Measurements from ENCODE around the gene GCN1.

GCN1 gene

DNA sequence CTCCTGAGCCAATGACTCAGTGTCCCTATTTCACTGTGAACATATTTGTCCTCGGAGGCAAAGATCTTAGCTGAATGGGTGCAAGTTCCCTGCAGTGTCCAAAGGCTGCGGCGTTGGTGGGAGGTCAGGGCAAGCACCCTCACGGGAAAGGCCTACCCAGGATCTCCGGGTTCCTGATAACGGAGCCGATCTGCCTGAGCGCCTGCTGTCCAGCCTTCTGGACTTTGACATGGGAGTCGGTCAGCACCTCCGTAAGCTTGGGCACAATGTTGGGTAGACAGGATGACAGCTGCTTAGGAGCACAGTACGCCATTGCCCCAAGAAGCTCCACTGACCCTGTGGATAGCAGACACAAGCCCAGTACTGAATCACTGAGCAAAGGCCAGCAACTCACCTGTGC is 46.5 kb downstream of the GCN1 start:
- no peak for DNase-seq (ENCODE audit: low read depth in 2 of 2)

DNA sequence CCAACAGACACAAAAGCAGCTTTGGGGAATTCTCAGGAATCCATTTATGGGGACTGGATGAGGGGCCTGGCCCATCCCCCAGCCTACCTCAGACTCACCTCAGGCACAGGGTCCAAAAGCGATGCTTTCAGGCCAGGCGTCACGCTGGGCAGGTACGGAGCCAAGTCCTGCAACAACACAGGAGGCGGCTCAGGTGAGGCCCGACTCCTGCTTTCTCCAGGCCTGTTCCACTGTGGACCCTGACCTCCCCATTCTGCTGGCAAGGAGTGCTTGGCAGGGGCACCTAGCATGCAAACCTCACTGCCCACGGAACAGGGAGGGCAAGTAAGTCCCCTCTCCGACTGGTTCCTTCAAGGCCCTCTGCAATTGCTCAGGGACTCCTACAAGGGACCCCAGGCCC is 49.4 kb downstream of the GCN1 start:
- DNase-seq (ENCODE audit: low read depth in 2 of 2) = no peak

DNA sequence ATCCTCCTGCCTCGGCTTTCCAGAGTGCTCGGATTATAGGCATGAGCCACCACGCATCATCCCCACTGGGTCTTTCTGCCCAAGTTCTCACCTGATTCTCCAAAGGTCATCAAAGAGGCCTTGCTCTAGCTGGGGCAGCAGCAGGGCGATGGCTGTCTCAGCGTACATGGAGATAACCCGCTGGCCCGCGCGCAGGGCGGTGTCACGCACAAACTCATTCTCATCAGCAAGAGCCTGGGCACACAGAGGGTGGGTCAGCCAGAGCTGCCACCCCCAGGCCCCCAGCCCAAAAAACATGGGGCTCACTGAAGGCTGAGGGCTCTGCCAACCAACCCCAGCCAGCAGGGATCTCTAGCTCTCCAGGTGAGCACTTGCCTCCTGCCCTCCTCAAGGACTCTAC is 50.3 kb downstream of the GCN1 start:
- no peak for DNase-seq (ENCODE audit: low read depth in 2 of 2)

DNA sequence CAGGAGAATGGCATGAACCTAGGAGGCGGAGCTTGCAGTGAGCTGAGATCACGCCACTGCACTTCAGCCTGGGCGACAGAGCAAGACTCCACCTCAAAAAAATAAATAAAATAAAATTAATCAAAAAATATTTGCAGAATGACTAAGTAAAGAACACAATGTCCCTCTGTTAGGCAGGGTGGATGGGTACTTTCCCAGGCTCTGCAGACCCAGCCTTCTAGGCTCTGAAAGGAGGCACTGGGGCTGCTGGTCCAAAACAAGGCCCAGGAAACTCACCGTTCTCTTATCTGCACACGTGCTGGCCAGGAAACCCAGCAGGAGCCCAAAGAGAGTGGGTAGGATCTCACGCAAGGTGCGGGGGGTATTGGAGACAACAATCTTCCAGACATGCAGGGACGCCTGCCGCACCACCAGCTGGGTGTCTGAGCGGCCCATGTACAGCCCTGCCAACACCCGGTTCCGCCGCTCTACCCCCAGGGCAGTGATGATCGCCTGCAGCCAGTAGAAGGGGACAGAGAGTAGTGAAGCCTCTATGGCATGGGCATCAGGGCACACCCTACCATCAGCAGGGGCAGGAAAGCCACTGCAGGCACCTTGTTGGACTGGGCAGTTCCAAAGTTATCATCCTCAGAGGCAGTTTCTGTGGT is 52.2 kb downstream of the GCN1 start:
- no peak for DNase-seq (ENCODE audit: low read depth in 2 of 2)

DNA sequence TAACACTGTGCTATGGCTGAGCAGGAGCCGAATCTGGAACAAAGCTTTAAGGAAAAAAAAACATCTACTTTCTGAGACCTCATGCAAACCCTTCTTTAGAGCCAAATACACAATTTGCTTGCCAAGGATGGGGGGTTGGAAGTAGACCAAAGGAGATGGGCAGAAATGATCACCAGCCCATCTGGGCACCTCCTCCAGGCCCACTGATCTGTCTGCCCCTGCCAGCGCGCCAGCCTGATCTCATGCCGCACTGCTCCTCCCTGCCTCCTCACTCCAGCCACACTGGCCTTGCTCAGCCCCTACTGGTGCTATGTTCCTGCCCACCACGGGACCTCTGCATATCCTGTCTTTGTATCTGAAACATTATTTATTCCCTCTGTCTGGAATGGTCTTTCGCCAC is 53.2 kb downstream of the GCN1 start:
- no peak for DNase-seq (ENCODE audit: low read depth in 2 of 2)

DNA sequence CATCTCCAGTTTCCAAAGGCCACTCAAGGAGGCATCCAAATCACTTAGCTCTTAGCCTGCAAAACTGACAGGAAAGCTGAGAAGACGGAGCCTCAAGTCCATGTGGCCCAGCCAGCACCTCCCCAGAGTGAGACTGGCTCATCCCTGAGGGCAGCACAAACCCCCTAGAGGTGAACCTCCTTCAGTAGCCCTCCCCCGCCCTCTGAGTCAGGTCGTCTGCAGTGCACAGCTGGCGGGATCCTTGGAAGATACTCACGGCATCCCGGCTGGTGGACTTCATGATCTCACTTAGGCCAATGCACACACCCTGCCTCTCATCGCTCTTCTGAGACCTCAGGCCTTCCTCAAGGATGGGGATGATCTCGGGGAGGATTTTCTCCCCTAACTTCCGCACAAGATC is 53.9 kb downstream of the GCN1 start:
- no peak for DNase-seq (ENCODE audit: low read depth in 2 of 2)

DNA sequence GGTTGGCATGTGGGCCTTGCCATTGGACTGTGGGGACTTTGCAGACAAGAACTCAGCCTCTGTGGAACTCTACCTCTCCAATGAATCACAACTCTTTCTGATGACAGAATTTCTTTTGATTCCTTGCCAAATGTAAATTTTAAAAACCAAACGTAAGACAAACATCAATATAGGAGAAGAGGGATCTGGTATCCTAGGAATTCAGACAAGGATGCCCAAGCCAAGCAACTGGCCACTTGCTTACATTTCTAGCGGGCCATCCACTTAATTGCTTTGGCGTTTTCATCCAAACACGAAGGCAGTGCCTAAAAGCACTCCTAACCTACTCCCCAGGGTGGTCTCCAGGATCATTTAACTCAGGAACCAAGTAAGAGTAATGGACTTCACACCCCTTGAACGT is 54.6 kb downstream of the GCN1 start:
- DNase-seq (ENCODE audit: low read depth in 2 of 2) = no peak

DNA sequence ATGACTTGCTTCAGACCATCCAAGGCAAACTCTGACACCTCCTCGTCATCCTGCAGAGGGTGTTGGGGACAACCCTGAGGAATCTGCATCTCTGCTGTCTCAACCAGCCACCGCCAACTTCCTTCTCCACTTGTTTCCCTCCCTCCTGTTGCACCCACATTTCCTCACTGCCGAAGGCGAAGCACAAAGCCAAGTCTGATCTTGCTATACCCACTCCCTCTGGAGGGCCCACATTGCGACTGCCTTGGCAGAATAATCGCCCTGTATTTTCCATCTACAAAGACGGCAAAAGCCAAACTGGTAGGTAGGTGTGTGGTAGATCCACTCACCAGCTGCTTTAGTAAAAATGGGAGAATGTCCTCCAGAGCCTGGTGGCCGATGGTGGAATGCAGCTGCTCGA is 56.1 kb downstream of the GCN1 start:
- DNase-seq (ENCODE audit: low read depth in 2 of 2) = no peak

DNA sequence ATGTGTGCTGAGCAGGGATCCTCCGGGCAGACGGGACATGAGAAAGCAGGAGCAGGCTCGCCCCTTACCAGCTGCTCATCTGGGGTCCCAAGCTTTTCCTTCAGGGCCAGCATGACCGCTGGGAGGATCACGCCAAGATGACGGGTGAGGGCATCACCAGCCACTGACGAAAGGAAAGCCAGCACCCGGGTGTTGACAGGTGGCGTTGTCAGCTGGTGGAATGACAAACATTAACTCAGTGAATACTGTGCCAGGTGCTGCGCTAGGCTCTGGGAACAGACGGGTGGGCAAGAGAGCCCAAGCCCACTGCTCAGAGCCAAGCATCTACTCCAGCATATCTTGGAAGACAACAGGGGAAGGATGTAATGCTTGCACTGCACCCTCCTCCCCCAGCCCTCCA is 56.7 kb downstream of the GCN1 start:
- no peak for DNase-seq (ENCODE audit: low read depth in 2 of 2)

DNA sequence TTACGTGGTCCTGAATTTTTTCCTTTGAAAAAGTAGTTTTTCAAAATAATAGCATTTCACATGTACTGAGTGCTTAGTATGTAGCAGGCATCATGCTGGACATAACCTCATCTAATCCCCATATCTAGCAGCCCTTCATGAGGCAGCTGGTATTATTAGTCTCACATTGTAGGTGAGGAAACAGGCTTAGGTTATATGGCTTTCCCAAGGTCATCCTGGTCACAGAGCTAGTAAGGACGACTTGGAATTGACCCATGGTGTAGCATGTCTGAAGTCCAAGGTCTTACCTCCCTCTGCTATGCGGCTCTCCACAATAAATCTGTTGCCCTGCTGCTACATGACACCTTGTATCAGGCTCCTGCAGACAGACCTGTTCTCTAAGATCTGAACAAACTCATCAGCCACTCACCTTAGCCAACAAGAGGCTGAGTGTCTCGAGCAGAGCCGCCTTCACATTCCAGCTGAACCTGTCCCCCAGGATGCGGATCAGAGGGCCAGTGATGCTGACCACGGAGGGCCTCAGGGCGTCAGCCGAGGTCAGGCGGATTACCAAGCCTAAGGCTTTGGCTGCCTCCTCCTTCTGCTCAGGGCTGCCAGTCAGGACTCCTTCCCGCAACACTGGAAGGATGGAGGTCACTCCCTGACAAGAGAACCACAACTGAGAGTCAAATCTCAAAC is 58.3 kb downstream of the GCN1 start:
- DNase-seq (ENCODE audit: low read depth in 2 of 2) = no peak

DNA sequence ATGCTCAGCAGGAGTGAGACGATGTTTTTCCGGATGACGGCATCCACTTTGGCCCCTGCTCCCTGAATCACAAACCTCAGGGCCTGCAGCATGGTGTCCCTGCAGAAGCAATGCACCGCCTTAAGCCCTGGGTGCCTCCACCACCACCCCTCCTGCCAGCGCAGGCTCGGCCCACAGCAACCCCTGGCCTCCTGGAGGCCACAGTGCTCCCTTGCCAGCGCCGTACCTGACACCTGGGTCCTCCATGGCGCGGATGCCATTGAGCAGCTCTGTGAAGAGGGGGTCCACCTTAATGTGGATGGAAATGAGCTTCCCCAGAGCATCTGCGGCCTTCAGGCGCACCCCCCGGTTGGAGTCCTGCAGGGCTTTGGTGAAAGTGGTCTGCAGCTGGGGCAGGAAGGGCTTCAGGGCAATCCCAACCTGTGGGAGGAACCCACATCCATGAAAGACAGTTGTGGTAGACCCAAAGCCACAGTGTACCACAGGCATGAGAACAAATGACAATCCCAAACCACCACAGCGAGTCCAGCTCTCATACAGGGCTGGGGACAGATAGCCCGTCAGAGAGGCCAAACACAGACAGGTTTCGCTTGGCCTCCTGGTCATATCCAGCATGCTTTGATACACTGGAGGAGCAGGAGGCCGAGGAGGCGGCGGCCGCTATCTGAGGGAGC is 60.1 kb downstream of the GCN1 start:
- no peak for DNase-seq (ENCODE audit: low read depth in 2 of 2)

DNA sequence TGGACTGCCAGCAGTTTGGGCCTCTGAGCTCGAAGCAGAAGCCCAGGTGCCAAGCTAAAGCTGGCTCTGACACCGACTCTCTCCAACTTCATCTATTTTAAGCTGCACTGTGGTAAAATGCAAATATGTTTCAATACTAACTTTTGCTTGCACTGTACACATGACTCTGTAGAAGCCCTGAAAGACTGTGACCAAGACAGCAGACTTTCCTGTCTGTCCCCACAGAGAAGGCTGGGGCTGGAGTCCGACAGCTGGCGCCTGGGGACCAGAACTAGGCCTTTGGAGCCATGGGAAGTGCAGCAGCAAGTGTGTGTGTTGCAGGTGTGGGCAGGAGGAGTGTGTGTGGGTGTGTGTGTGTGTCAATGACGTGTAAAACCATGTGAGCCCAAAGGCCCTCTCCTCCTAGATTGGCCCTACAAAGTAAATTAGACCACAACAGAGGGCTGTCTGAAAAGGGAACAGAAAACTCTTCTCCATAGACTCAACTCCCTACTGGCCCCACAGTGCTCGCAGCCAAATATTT is 61.6 kb downstream of the GCN1 start:
- no peak for DNase-seq (ENCODE audit: low read depth in 2 of 2)

DNA sequence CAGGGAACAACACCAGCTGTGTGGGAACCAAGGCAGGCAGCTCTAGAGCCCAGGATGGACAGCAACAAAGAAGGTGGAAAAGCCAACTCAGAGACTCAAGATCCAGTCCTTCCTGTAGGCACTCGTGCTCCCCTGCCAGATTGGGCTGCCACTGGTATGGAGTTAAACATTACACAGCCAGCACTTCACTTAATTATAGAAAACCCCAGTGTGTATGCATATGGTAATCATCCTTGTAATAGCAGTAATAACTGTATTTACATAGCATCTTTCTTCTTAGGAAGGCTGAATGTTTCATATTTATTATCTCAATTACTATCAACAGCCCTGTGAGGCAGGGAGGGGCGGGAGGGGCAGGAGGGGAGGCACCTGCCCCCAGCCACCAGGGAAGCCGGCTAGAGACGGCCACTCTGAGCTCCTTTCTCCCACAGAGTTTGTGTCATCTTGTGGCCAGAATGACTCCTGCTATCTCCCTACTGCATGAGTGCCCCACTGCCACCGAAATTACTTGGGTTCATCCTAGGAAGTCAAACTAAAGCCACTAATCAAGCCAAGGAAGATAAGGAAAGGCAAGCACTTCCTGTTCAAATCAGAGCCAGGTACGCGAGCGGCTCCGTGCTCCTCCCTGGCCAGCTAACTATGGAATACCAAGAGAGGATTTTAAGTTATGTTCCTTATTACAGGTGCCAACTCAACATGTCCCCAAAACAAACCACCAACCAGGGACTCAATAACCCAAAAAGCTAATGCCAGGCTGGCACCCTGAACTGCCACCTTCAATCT is 62.3 kb downstream of the GCN1 start:
- no peak for DNase-seq (ENCODE audit: low read depth in 2 of 2)

DNA sequence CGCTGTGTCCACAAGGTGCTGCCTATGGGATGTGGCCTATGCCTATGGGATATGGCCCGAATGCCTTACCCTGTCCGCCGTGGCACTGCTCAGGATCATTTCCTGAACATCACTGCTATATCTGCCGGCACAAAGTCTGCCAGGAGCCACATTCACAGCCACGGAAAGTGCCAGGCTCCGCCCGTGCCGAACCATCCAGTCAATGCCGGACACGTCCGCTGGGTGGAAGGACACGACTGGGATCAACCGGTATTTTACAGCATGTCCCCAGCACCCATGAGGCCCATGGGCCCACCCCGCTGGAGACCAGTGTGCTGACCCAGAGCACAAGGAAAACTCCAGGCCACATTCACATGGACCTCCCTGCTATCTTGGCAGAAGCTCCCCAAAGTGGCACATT is 63.4 kb downstream of the GCN1 start:
- no peak for DNase-seq (ENCODE audit: low read depth in 2 of 2)

DNA sequence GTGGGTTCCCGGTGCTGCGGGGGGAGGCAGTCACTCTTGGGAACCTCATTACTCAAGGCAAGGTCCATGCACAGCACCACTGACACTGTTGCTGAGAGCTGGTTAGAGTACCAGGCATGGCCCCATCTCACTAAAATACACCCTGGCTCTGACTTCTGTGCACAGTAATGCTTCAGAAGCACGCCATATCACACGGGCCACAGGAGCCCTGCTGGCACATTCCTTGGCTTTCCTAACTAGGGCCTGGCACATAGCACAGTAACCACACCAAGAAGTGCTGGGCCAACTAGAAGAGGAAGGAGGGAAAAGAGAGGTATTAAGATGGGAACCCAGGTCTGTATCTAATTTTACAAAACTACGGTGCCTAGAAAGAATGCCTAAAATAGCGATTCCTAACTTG is 64.5 kb downstream of the GCN1 start:
- DNase-seq (ENCODE audit: low read depth in 2 of 2) = no peak

DNA sequence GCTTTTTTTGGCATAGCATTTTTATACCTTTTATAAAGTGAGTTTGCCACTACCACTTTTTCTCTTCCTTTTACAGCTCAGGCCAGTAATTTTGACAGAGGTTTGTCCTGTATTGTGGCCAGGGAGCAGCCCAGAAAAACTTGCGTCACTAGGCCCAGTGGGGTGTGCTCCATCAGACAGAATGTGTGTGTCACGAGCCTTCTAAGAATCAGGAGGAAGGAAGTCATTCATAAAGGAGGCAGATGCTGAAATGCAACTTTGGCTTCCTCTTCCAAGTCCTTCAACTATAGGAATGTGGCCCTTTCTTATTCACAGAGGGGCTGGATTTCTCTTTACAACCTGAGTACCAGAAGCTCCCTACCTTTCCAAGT is 67.9 kb downstream of the GCN1 start:
- DNase-seq (ENCODE audit: low read depth in 2 of 2) = no peak

DNA sequence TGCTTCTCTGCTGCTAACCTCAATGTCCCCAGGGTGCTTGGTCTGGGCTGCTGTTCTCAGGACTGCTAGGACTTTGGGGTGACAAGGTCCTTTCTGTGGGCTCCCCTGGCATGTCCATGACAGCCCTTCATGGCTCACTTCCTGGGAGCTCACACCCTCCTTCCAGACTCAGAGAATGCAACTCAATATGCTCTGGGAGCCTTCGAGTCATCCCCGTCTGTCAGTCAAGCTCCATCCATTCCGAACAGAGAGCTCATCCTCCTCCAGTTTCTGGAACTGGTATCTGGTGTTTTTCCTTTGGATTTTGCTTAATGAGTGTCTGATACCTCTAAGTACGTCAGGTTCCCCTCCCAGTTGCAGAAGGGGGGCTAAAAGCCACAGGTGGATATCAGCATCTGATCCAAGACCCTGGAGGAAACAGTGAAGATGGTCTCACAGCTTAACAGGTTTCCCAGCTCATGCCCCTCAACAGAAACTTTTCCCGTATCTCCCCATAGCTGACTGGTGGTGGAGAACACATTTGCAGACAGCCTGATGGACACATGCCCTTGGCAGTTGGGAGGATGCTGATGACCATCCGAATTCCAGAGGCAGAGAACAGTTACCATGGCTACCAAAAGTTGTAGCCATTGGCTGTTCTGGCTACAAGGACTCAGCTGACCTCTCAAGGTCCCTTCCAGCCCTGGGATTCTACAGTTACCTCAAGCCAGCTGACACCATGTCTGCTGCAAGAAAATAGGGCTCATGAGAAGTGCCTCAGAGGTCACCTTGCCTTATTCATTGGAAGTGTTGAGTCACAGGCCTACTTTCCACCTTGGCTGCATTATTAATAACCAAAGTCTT is 68.5 kb downstream of the GCN1 start:
- DNase-seq (ENCODE audit: low read depth in 2 of 2) = no peak

DNA sequence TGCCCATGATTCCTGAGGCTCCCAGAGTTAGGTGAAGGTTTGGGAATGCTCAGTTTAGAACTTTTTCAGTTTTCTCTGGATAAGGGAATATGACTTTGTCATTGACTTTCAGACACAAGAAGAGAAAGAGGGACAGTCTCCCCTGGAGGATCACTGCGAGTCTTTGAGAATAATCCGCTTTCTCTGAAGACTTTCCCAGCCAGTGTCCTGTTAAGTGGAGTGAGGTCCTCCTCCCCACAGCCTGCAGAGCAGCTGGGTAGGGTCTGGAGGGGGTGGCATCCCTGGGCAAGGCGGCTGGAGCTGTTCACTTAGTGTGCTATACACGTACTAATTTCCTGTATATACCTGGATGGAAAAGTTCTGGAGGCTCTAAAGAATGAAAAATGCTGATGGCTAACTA is 69.5 kb downstream of the GCN1 start:
- no peak for DNase-seq (ENCODE audit: low read depth in 2 of 2)

DNA sequence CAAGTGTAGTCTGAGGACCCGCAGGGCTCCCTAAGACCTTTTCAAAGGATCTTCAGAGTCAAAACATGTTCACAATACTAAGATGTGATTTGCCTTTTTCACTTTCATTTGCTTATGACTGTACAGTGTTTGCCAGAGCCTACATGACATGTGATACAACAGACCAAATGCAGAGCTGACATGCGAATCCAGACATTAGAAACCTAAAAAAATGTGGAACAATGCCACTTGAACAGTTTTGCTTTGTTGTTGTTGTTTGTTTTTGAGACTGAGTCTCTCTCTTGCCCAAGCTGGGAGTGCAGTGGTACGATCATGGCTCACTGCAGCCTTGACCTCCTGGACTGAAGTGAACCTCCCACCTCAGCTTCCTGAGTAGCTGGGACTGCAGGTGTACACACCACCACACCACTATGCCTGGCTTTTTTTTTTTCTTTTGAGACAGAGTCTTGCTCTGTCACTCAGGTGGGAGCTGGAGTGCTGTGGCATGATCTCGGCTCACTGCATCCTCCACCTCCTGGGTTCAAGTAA is 72.7 kb downstream of the GCN1 start:
- DNase-seq (ENCODE audit: low read depth in 2 of 2) = no peak

DNA sequence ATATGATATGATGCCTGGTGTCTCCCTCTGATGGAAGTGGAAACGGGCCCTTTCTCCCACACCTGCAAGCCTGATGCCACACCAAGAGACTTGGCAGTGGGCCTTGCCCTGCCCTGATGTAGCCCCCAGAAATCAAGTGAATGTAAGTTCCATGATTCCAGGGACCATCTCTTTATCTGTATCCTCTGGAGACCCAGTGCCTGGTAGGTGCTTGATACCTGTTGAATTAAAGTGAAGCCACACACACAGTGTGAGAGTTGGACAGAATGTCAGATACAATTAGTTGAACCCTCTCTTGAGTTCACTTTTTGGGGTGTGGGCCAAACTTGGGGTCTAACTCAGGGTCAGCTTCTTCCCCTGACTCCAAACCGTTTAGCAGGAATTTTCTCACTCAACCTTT is 73.2 kb downstream of the GCN1 start:
- DNase-seq (ENCODE audit: low read depth in 2 of 2) = no peak

DNA sequence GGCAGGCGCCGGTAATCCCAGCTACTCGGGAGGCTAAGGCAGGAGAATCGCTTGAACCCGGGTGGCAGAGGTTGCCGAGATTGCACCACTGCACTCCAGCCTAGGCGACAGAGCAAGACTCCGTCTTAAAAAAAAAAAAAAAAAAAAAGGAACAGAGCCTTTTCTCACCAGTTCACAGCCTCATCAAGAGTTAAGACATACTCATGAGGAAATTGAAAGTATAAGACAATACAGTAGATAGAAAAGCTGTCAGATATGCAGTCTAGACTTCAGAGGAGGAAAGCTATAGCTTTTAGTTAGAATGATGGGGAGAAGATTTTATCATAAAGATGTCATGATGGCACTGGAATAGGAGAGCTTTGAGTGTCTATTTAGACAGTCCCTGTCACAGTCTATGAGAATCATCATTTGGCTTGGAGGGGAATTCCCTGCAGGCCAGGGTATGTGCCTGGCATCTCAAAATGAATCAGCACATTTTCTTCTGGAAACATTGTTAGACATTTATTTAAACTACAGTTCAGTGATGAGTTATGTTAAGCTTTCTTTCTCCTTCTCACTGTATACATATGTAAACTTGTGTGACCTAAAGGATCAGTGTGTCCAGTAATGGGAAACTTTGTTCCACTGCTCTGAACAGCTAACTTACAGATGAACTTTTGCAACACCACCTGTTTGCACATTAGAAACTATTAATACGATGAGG is 75.1 kb downstream of the GCN1 start:
- DNase-seq (ENCODE audit: low read depth in 2 of 2) = peak in 1 of 2 donors; percentile 29
